OCI-LY1 (cell line): Measurements from ENCODE around the gene CELSR1.

ENCODE experiments used
- H2AFZ ChIP-seq: fragments of 200-600 bp; sonication (generic), shearing (Covaris generic); 2 replicates; pipeline ENCODE4 v1.6.0; 2014; ENCODE audit warnings: antibody characterized with exemption, mild to moderate bottlenecking, low read length
- H3F3A ChIP-seq: fragments of 200-600 bp; sonication (generic), shearing (Covaris generic); 2 replicates; pipeline ENCODE4 v1.6.0; 2014; ENCODE audit warnings: mild to moderate bottlenecking, antibody characterized with exemption, low read length, moderate library complexity; ENCODE audit not compliant: insufficient read depth
- H3K27ac ChIP-seq: fragments of 200-600 bp; sonication (generic); 2 replicates; pipeline ENCODE4 v1.5.1; 2014; ENCODE audit warnings: low read length, mixed run types, mild to moderate bottlenecking, low read depth; ENCODE audit not compliant: poor library complexity, severe bottlenecking
- H3K27me3 ChIP-seq: fragments of 200-600 bp; sonication (generic); 2 replicates; pipeline ENCODE4 v1.6.0; 2014; ENCODE audit warnings: antibody characterized with exemption, mild to moderate bottlenecking, low read length, moderate library complexity; ENCODE audit not compliant: insufficient read depth
- H3K36me3 ChIP-seq: fragments of 200-600 bp; sonication (generic); 2 replicates; pipeline ENCODE4 v1.6.1; 2014; ENCODE audit warnings: mild to moderate bottlenecking, antibody characterized with exemption, low read length, moderate library complexity, mixed read lengths; ENCODE audit not compliant: insufficient read depth
- H3K4me1 ChIP-seq: fragments of 200-600 bp; sonication (generic); 2 replicates; pipeline ENCODE4 v1.5.1; 2014; ENCODE audit warnings: mild to moderate bottlenecking, low read length, moderate library complexity; ENCODE audit not compliant: insufficient read depth, severe bottlenecking
- H3K4me2 ChIP-seq: fragments of 200-600 bp; sonication (generic), shearing (Covaris generic); 2 replicates; pipeline ENCODE4 v1.6.1; 2014; ENCODE audit warnings: low read length
- H3K4me3 ChIP-seq: fragments of 200-600 bp; sonication (generic); 2 replicates; pipeline ENCODE4 v1.5.1; 2014; ENCODE audit warnings: low read length, low read depth, mild to moderate bottlenecking, mixed read lengths; ENCODE audit not compliant: poor library complexity, severe bottlenecking
- H3K79me2 ChIP-seq: fragments of 200-600 bp; shearing (Covaris generic); 2 replicates; pipeline ENCODE4 v1.6.1; 2016; ENCODE audit warnings: mixed run types, low read length, mixed read lengths; ENCODE audit not compliant: insufficient read depth
- H3K9ac ChIP-seq: fragments of 200-600 bp; sonication (generic), shearing (Covaris generic); 2 replicates; pipeline ENCODE4 v1.6.1; 2014; ENCODE audit warnings: mild to moderate bottlenecking, low read length, mixed read lengths
- H3K9me2 ChIP-seq: fragments of 200-600 bp; sonication (generic), shearing (Covaris generic); 2 replicates; pipeline ENCODE4 v1.6.1; 2014; ENCODE audit warnings: low read depth, mild to moderate bottlenecking, low read length, mixed read lengths
- H3K9me3 ChIP-seq: fragments of 200-600 bp; shearing (Covaris generic); 2 replicates; pipeline ENCODE4 v1.6.1; 2014; ENCODE audit warnings: low read length, mixed read lengths
- H4K20me1 ChIP-seq: fragments of 200-600 bp; sonication (generic), shearing (Covaris generic); 2 replicates; pipeline ENCODE4 v1.6.0; 2016; ENCODE audit warnings: mild to moderate bottlenecking, low read length; ENCODE audit not compliant: insufficient read depth
- CTCF ChIP-seq: fragments of 200-600 bp; sonication (generic), shearing (Covaris generic); IDR thresholded peaks from 2 replicates; pipeline ENCODE4 v1.5.1; 2017; ENCODE audit warnings: mild to moderate bottlenecking, antibody characterized with exemption, low read length, moderate library complexity, mixed read lengths
- EZH2 ChIP-seq: fragments of 200-600 bp; sonication (generic), shearing (Covaris generic); IDR thresholded peaks from 2 replicates; pipeline ENCODE4 v1.8.0; 2017; ENCODE audit warnings: borderline replicate concordance, mixed run types, mild to moderate bottlenecking, antibody characterized with exemption, low read length, moderate library complexity, mixed read lengths

CELSR1 gene

GRCh38 chr22:46465345-46465720 is 72.1 kb downstream of the CELSR1 start:
- Histone ChIP-seq H3K4me3 (no peak overlapping the region), H3K36me3 (no peaks in the 10 kb centered on the region; the same call in 1 of the 2 replicates), H3K27me3 (peaks cover 8% of the 10 kb centered on the region; the same call in 1 of the 2 replicates), H2AFZ (no peak overlapping the region), H3K9ac (no peak overlapping the region), H3K9me2 (no peaks in the 10 kb centered on the region), H4K20me1 (no peaks in the 10 kb centered on the region), H3K4me1 (peaks cover 3% of the 10 kb centered on the region), H3K4me2 (no peak overlapping the region), H3K9me3 (no peaks in the 10 kb centered on the region), H3K27ac (no peak overlapping the region), H3K79me2 (no peaks in the 10 kb centered on the region), H3F3A (no peaks in the 10 kb centered on the region)
- TF ChIP-seq EZH2 (no peak), CTCF (no peak)

- H3K27me3 ChIP-seq: peaks cover 8% of the 10 kb centered on the region; the same call in 1 of the 2 replicates
- no peak overlapping the region for H3K4me2 ChIP-seq
- no peaks in the 10 kb centered on the region; the same call in 1 of the 2 replicates for H3K36me3 ChIP-seq
- no peaks in the 10 kb centered on the region for H4K20me1 ChIP-seq
- no peak overlapping the region for H2AFZ ChIP-seq
- no peak overlapping the region for H3K9ac ChIP-seq
- no peak for TF ChIP-seq EZH2
- TF ChIP-seq CTCF: no peak
- peaks cover 4% of the 10 kb centered on the region for H3K4me1 ChIP-seq
- no peaks in the 10 kb centered on the region for H3F3A ChIP-seq
- H3K9me2 ChIP-seq: no peaks in the 10 kb centered on the region
- no peaks in the 10 kb centered on the region for H3K79me2 ChIP-seq
- no peak overlapping the region for H3K4me3 ChIP-seq
- no peaks in the 10 kb centered on the region for H3K9me3 ChIP-seq
- H3K27ac ChIP-seq: no peak overlapping the region
These were observed 72.6 kb downstream of the CELSR1 start for GRCh38 chr22:46464701-46465344.

GRCh38 chr22:46464296-46464695 is 73.1 kb downstream of the CELSR1 start:
- H3K4me3 ChIP-seq: no peak overlapping the region
- peaks cover 8% of the 10 kb centered on the region; the same call in 1 of the 2 replicates for H3K27me3 ChIP-seq
- no peaks in the 10 kb centered on the region for H3K79me2 ChIP-seq
- H3K9me2 ChIP-seq: no peaks in the 10 kb centered on the region
- H3K4me1 ChIP-seq: peaks cover 9% of the 10 kb centered on the region
- no peak overlapping the region for H3K27ac ChIP-seq
- H2AFZ ChIP-seq: no peak overlapping the region
- no peaks in the 10 kb centered on the region for H3K9me3 ChIP-seq
- H3K36me3 ChIP-seq: no peaks in the 10 kb centered on the region; the same call in 1 of the 2 replicates
- H4K20me1 ChIP-seq: no peaks in the 10 kb centered on the region
- no peak overlapping the region for H3K4me2 ChIP-seq
- H3K9ac ChIP-seq: no peak overlapping the region
- H3F3A ChIP-seq: no peaks in the 10 kb centered on the region
- no peak for TF ChIP-seq CTCF
- TF ChIP-seq EZH2: no peak
